K562 (cell line): ENCODE results near the gene ZNF574. TPM values are rescaled to one million over a fixed set of nuclear protein-coding genes. Genes with fewer than 3 reads are reported as not detected.

Experiments used
- ATAC-seq: fragments of 200-7000 bp; cut with Tn5 transposase; 3 replicates; pipeline ENCODE4 v1.9.1; 2020; ENCODE audit warnings: moderate library complexity
- BruUV-seq: library from RNA; stranded (reverse); fragments of 400-500 nt; replicated peaks from 2 replicates; lab custom pipeline; 2021; lab: Mats Ljungman, UMichigan
- CTCF ChIA-PET: fragments of 300-600 bp; formaldehyde crosslinking; extraction: SDS; loops from one replicate; lab custom pipeline; 2021; ENCODE audit warnings: low intra/inter-chr PET ratio; lab: Yijun Ruan, JAX
- POLR2A ChIA-PET: fragments of 300-600, 350-650 bp; sonication (Branson Sonifier 250); formaldehyde crosslinking; extraction: SDS; loops from one replicate; lab custom pipeline; 2021; ENCODE audit warnings: antibody characterized with exemption, inconsistent platforms; lab: Yijun Ruan, JAX
- DNase-seq, 4 experiments: peaks; one replicate each; pipeline versions ENCODE4 v3.0.0 to v3.0.0-alpha.2; 2011 to 2018; ENCODE audit warnings: low spot score in 3 of 4, mixed read lengths in 3 of 4; ENCODE audit errors: extremely low read depth in 1 of 4
- FAIRE-seq: peaks from 2 replicates; lab custom pipeline; 2011; peaks lifted over from hg19 to GRCh38; lab: Jason Lieb, UNC
- H2AFZ ChIP-seq: 2 replicates; pipeline ENCODE4 v1.6.0; 2011; ENCODE audit warnings: low read depth, low read length, control low read depth, inconsistent platforms
- H3K27ac ChIP-seq: fragments of 200-600 bp; 3 replicates; pipeline ENCODE4 v1.8.0; 2011; ENCODE audit warnings: low read depth, mild to moderate bottlenecking, control low read depth, inconsistent platforms, low read length, moderate library complexity, mixed read lengths; ENCODE audit errors: extremely low read depth
- H3K27me3 ChIP-seq, 2 experiments: fragments of 300-600 bp in 1 of 2; 2 replicates in 1 of 2; 3 replicates in 1 of 2; pipeline versions ENCODE4 v1.6.0 to v1.8.0; 2011; ENCODE audit warnings: inconsistent platforms in 2 of 2, low read length in 2 of 2, mild to moderate bottlenecking in 1 of 2, mixed read lengths in 1 of 2, moderate library complexity in 1 of 2; ENCODE audit not compliant: control insufficient read depth in 2 of 2, insufficient read depth in 2 of 2
- H3K36me3 ChIP-seq: fragments of 300-600 bp; 3 replicates; pipeline ENCODE4 v1.8.0; 2011; ENCODE audit warnings: mild to moderate bottlenecking, low read length, inconsistent platforms; ENCODE audit not compliant: control insufficient read depth, insufficient read depth
- H3K4me1 ChIP-seq, 2 experiments: fragments of 200-600 bp in 1 of 2; replicated peaks in 1 of 2; 2 replicates in 1 of 2; 3 replicates in 1 of 2; pipeline versions ENCODE4 v1.5.1 to v1.8.0; 2011; ENCODE audit warnings: inconsistent platforms in 2 of 2, low read length in 2 of 2, mild to moderate bottlenecking in 1 of 2, mixed read lengths in 1 of 2, moderate library complexity in 1 of 2; ENCODE audit not compliant: control insufficient read depth in 2 of 2, insufficient read depth in 2 of 2
- H3K4me2 ChIP-seq: 2 replicates; pipeline ENCODE4 v1.6.1; 2011; ENCODE audit warnings: low read length, control low read depth, inconsistent platforms, mixed read lengths; ENCODE audit not compliant: insufficient read depth
- H3K4me3 ChIP-seq: fragments of 200-600 bp; sonication (generic), shearing (Covaris generic); 2 replicates; pipeline ENCODE4 v1.5.1; 2016; ENCODE audit warnings: control low read depth, inconsistent platforms
- H3K79me2 ChIP-seq: fragments of 200-600 bp; 3 replicates; pipeline ENCODE4 v1.8.0; 2011; ENCODE audit warnings: low read length, inconsistent platforms; ENCODE audit not compliant: control insufficient read depth, insufficient read depth
- H3K9ac ChIP-seq, 2 experiments: 2 replicates each; pipeline versions ENCODE4 v1.6.0 to v1.6.1; 2011; ENCODE audit warnings: low read depth in 2 of 2, low read length in 2 of 2, control low read depth in 1 of 2, inconsistent platforms in 1 of 2, mild to moderate bottlenecking in 1 of 2, mixed read lengths in 1 of 2; ENCODE audit not compliant: insufficient read depth in 1 of 2
- H3K9me1 ChIP-seq: one replicate; pipeline ENCODE4 v1.6.0; 2011; ENCODE audit warnings: inconsistent platforms, mild to moderate bottlenecking, low read length, moderate library complexity; ENCODE audit not compliant: control insufficient read depth, insufficient read depth
- H3K9me3 ChIP-seq: replicated peaks from 2 replicates; pipeline ENCODE4 v1.5.1; 2011; ENCODE audit warnings: low read depth, low read length, inconsistent platforms; ENCODE audit not compliant: control insufficient read depth, insufficient read depth
- H4K20me1 ChIP-seq: replicated peaks from 2 replicates; pipeline ENCODE4 v1.6.1; 2011; ENCODE audit warnings: low read length, inconsistent platforms, mixed read lengths; ENCODE audit not compliant: control insufficient read depth, insufficient read depth
- ARNT ChIP-seq, 2 experiments: fragments of 450-650 bp; IDR thresholded peaks; 2 replicates each; pipeline ENCODE4 v1.6.1; 2016; ENCODE audit warnings: mild to moderate bottlenecking in 1 of 2
- HOXB6 ChIP-seq: fragments of 250-450 bp; sonication (Bioruptor Pico); IDR thresholded peaks from 2 replicates; pipeline ENCODE4 v1.5.1; 2022; ENCODE audit warnings: mild to moderate bottlenecking, borderline replicate concordance
- IFI16 ChIP-seq: fragments of 250-450 bp; sonication (Bioruptor Pico); IDR thresholded peaks from 2 replicates; pipeline ENCODE4 v2.1.2; 2022; ENCODE audit warnings: mild to moderate bottlenecking, inconsistent platforms
- TCF7L2 ChIP-seq: fragments of 150-350 bp; IDR thresholded peaks from 2 replicates; pipeline ENCODE4 v1.6.1; 2016; ENCODE audit warnings: low read depth, mild to moderate bottlenecking, low read length, moderate library complexity
- WGBS: fragments of 100-300 bp; shearing (Covaris generic); methylation state at CpG from one replicate; pipeline ENCODE4 v1.1.6; 2016; ENCODE audit warnings: low coverage, mixed read lengths; ENCODE audit not compliant: insufficient coverage; ENCODE audit errors: missing lambda C conversion rate; 5-methylcytosine and 5-hydroxymethylcytosine counted together
- in situ Hi-C: fragments of 300-500 bp; cut with MboI; formaldehyde crosslinking; loops from 4 replicates; pipeline ENCODE4 v1.15.0; 2018; ENCODE audit warnings: inconsistent platforms, mixed read lengths
- intact Hi-C: fragments of 100-400 bp; cut with micrococcal nuclease; formaldehyde crosslinking; loops from 2 replicates; pipeline ENCODE4 v1.14.2; 2022
- polyA plus RNA-seq, 8 experiments: library from polyadenylated mRNA; depleted of rRNA in 4 of 8; stranded (reverse) in 5 of 8; unstranded in 3 of 8; fragments of >200 nt; fragmentation: Nextera tagmentation in 2 of 8; fragmentation: Illumina TruSeq in 1 of 8; extraction: Ambion mirVana in 2 of 8; extraction: Trizol in 1 of 8; gene quantifications; 2 replicates each; pipeline versions ENCODE4 v1.2.1 to v1.2.3, GENCODE V29; 2011 to 2014; ENCODE audit warnings: inconsistent platforms in 1 of 8, missing spikeins in 1 of 8
- total RNA-seq, 7 experiments: library from RNA; depleted of rRNA in 6 of 7; stranded (reverse); fragments of >200 nt in 6 of 7; fragmentation: Illumina TruSeq in 2 of 7; extraction: Trizol in 2 of 7; gene quantifications; 2 replicates each; pipeline versions ENCODE4 v1.2.1 to v1.2.3, GENCODE V29; 2011 to 2021; ENCODE audit warnings: low replicate concordance in 1 of 7
- TF ChIP-seq, protein P1 (sequence below): fragments of 250-450 bp; sonication (Bioruptor Pico); IDR thresholded peaks from 2 replicates; pipeline ENCODE4 v1.5.0; 2021

ZNF574 gene
- total and polyA plus RNA-seq, 9 of the 15 experiments (the other 6 are each of a cell fraction or from before 2014, with no cell fraction given) = 0.24 to 20.7 (median 8.4) TPM

DNA sequence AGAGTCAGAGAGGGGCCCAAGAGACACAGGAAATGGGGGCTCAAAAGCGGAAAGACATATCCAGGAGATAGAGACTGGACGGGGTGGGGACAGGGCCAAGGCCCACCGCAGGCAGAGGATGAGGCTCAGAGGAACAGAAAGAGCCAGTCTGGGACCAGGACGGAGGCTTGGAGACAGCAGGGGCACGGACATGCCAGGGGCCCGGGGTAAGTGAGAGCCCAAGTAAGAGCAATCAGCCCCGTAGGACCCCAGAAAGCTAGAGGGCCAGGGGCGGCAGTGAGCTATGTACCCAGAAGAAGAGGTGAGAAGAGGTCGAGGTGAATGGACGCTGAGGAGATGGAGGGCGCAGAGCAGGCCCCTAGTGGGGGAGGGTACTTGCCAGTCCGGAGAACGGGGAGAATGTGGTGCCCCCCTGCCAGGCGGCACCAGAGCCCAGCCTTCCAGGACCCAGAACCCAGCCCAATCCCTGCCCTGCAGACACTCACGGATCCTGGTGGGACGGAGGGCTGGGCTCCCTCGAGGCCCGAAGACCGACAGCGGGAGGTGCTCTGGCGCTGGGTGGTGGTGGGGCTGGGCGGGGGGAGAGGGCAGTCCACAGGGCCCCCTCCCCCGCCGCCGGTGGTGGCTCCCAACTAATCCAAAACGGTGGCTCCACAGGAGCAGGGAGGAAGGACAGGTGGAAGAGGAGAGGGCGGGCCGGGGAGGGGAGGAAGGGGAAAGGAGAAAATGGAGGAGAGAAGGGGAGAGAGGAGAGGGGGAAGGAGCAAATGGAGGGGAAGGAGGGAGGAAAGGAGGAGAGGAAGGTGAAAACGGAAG lies 7.0 kb upstream of the ZNF574 start:
- no peak overlapping the region for H2AFZ ChIP-seq
- no peak for ATAC-seq
- no peak for FAIRE-seq
- no TSS peak for BruUV-seq
- WGBS = 23% methylated on average over 14 of the region's 29 CpGs
- POLR2A ChIA-PET = no interaction called here
- intact Hi-C loops = no loop called here
- CTCF ChIA-PET = interaction anchor here (0.6 kb wide), 1 partner anchor 109 kb away, joined by 3 read pairs; no protein-coding TSS in a partner anchor
- peak in 2 of 4 experiments; percentile 32 to 35 for DNase-seq
- TF ChIP-seq IFI16 (CRISPR knock-in tag) (no peak), ARNT (IDR thresholded peaks at IDR 0.05) (no peak), TCF7L2 (no peak), HOXB6 (CRISPR knock-in tag) (no peak)
- TF ChIP-seq, protein P1, sequence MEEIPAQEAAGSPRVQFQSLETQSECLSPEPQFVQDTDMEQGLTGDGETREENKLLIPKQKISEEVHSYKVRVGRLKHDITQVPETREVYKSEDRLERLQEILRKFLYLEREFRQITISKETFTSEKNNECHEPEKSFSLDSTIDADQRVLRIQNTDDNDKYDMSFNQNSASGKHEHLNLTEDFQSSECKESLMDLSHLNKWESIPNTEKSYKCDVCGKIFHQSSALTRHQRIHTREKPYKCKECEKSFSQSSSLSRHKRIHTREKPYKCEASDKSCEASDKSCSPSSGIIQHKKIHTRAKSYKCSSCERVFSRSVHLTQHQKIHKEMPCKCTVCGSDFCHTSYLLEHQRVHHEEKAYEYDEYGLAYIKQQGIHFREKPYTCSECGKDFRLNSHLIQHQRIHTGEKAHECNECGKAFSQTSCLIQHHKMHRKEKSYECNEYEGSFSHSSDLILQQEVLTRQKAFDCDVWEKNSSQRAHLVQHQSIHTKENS = no peak
- TF ChIP-seq, all 486 proteins: peak for 0
- H3K79me2 ChIP-seq = no peaks in the 10 kb centered on the region
- peaks cover 12 to 36% of the 10 kb centered on the region in 2 experiments; a peak in 4 of 5 replicates for H3K27me3 ChIP-seq
- peaks cover 0 to 29% of the 10 kb centered on the region in 2 experiments; a peak in 3 of 5 replicates for H3K4me1 ChIP-seq
- no peaks in the 10 kb centered on the region for H4K20me1 ChIP-seq
- no peak overlapping the region for H3K27ac ChIP-seq
- H3K36me3 ChIP-seq = no peaks in the 10 kb centered on the region
- in situ Hi-C loops = no loop called here
- no peak overlapping the region for H3K4me2 ChIP-seq
- no peak overlapping the region for H3K4me3 ChIP-seq
- no peaks in the 10 kb centered on the region for H3K9me1 ChIP-seq
- peak overlapping the region in 1 of 2 experiments; percentile 27; a peak in 1 of 4 replicates for H3K9ac ChIP-seq
- H3K9me3 ChIP-seq = no peaks in the 10 kb centered on the region
